HG02610 (cell line): Measurements from ENCODE around the gene CBFA2T3.
"Not testable (repeated sequence)": the region's sequence is repeated elsewhere in the genome, so short reads cannot be mapped to it uniquely, and the experiment has no call there.

ENCODE experiments used
- ATAC-seq: cut with Tn5 transposase; IDR thresholded peaks from one replicate; pipeline ENCODE4 v1.9.1; 2021; ENCODE audit warnings: mild to moderate bottlenecking, moderate library complexity; ENCODE audit not compliant: unreplicated experiment

The CBFA2T3 gene

GRCh38 chr16:89013111-89013510 lies 36.1 kb upstream of the CBFA2T3 start:
- ATAC-seq, result no peak

GRCh38 chr16:89012622-89012995 lies 35.6 kb upstream of the CBFA2T3 start:
- ATAC-seq, result no peak

GRCh38 chr16:89011909-89012621 lies 35.1 kb upstream of the CBFA2T3 start:
- no peak for ATAC-seq

GRCh38 chr16:89010210-89010925 lies 33.4 kb upstream of the CBFA2T3 start:
- no peak for ATAC-seq

- ATAC-seq, result no peak
These were observed 32.6 kb upstream of the CBFA2T3 start for GRCh38 chr16:89009343-89010209.

- ATAC-seq, result not testable (repeated sequence)
These were observed 31.8 kb upstream of the CBFA2T3 start for GRCh38 chr16:89008796-89009195.

GRCh38 chr16:89007371-89008249 lies 30.6 kb upstream of the CBFA2T3 start:
- no peak for ATAC-seq

GRCh38 chr16:89006036-89006752 lies 29.2 kb upstream of the CBFA2T3 start:
- ATAC-seq, result no peak

GRCh38 chr16:89005201-89006035 lies 28.4 kb upstream of the CBFA2T3 start:
- ATAC-seq, result no peak

GRCh38 chr16:89004209-89004831 lies 27.3 kb upstream of the CBFA2T3 start:
- no peak for ATAC-seq

- ATAC-seq, result no peak
These were observed 26.8 kb upstream of the CBFA2T3 start for GRCh38 chr16:89003831-89004208.

GRCh38 chr16:89002851-89003830 lies 26.1 kb upstream of the CBFA2T3 start:
- ATAC-seq, result no peak

GRCh38 chr16:89002081-89002480 lies 25.1 kb upstream of the CBFA2T3 start:
- not testable (repeated sequence) for ATAC-seq

GRCh38 chr16:89001117-89002027 lies 24.4 kb upstream of the CBFA2T3 start:
- no peak for ATAC-seq

- no peak for ATAC-seq
These were observed 23.4 kb upstream of the CBFA2T3 start for GRCh38 chr16:89000207-89000959.
